H9 (cell line): Measurements from ENCODE around the gene RAP1GAP2. TPM values are rescaled to one million over a fixed set of nuclear protein-coding genes. Genes with fewer than 3 reads are reported as not detected.

Experiments used
- DNase-seq: peaks from one replicate; pipeline ENCODE4 v3.0.0-alpha.2; 2017
- H2AFZ ChIP-seq: one replicate; pipeline ENCODE4 v1.6.1; 2013; ENCODE audit warnings: mild to moderate bottlenecking, low read length, control low read depth, moderate library complexity
- H2AK5ac ChIP-seq: 2 replicates; pipeline ENCODE4 v1.6.1; 2013; ENCODE audit warnings: low read length, control low read depth, mixed read lengths; ENCODE audit not compliant: insufficient read length
- H2BK120ac ChIP-seq: one replicate; pipeline ENCODE4 v1.6.1; 2013; ENCODE audit warnings: low read depth, mild to moderate bottlenecking, low read length, control low read depth, inconsistent platforms; ENCODE audit not compliant: poor library complexity, severe bottlenecking
- H2BK12ac ChIP-seq: 2 replicates; pipeline ENCODE4 v1.6.1; 2013; ENCODE audit warnings: low read length, control low read depth, mixed read lengths, low read depth; ENCODE audit not compliant: insufficient read length
- H2BK15ac ChIP-seq: 2 replicates; pipeline ENCODE4 v1.6.1; 2013; ENCODE audit warnings: low read depth, low read length, control low read depth
- H2BK20ac ChIP-seq: one replicate; pipeline ENCODE4 v1.6.1; 2013; ENCODE audit warnings: low read depth, mild to moderate bottlenecking, low read length, control low read depth, inconsistent platforms; ENCODE audit not compliant: poor library complexity, severe bottlenecking
- H2BK5ac ChIP-seq: 2 replicates; pipeline ENCODE4 v1.6.1; 2013; ENCODE audit warnings: low read length, control low read depth, mixed read lengths; ENCODE audit not compliant: insufficient read length
- H3K14ac ChIP-seq: 2 replicates; pipeline ENCODE4 v1.6.1; 2013; ENCODE audit warnings: low read length, control low read depth; ENCODE audit not compliant: insufficient read depth
- H3K18ac ChIP-seq: 2 replicates; pipeline ENCODE4 v1.6.1; 2013; ENCODE audit warnings: low read depth, mild to moderate bottlenecking, mixed read lengths, low read length, control low read depth; ENCODE audit not compliant: insufficient read length
- H3K23ac ChIP-seq: 2 replicates; pipeline ENCODE4 v1.6.1; 2013; ENCODE audit warnings: low read length, control low read depth, mixed read lengths, low read depth; ENCODE audit not compliant: insufficient read length
- H3K23me2 ChIP-seq: 2 replicates; pipeline ENCODE4 v1.6.1; 2013; ENCODE audit warnings: low read depth, mild to moderate bottlenecking, mixed read lengths, low read length, control low read depth; ENCODE audit not compliant: insufficient read length, poor library complexity, severe bottlenecking
- H3K27ac ChIP-seq: 2 replicates; pipeline ENCODE4 v1.5.1; 2013; ENCODE audit warnings: low read length, control low read depth, mixed read lengths, low read depth; ENCODE audit not compliant: insufficient read length
- H3K27me3 ChIP-seq: 2 replicates; pipeline ENCODE4 v1.6.1; 2013; ENCODE audit warnings: low read length, control low read depth, inconsistent platforms; ENCODE audit not compliant: insufficient read depth
- H3K4ac ChIP-seq: 2 replicates; pipeline ENCODE4 v1.6.1; 2013; ENCODE audit warnings: low read depth, mild to moderate bottlenecking, control low read depth, inconsistent platforms, low read length, moderate library complexity
- H3K4me1 ChIP-seq: 2 replicates; pipeline ENCODE4 v1.6.1; 2013; ENCODE audit warnings: low read length, control low read depth, inconsistent platforms; ENCODE audit not compliant: insufficient read depth
- H3K4me2 ChIP-seq: 2 replicates; pipeline ENCODE4 v1.6.1; 2013; ENCODE audit warnings: low read length, control low read depth, mixed read lengths; ENCODE audit not compliant: insufficient read length, insufficient read depth
- H3K56ac ChIP-seq: 2 replicates; pipeline ENCODE4 v1.6.1; 2013; ENCODE audit warnings: low read depth, mild to moderate bottlenecking, mixed read lengths, low read length, control low read depth; ENCODE audit not compliant: insufficient read length
- H3K79me1 ChIP-seq: 2 replicates; pipeline ENCODE4 v1.6.1; 2013; ENCODE audit warnings: low read depth, mild to moderate bottlenecking, moderate library complexity, low read length, control low read depth, inconsistent platforms; ENCODE audit not compliant: insufficient read depth, poor library complexity, severe bottlenecking
- H3K79me2 ChIP-seq: 2 replicates; pipeline ENCODE4 v1.6.1; 2013; ENCODE audit warnings: low read length, control low read depth, inconsistent platforms; ENCODE audit not compliant: insufficient read depth
- H3K9ac ChIP-seq: 2 replicates; pipeline ENCODE4 v1.6.1; 2013; ENCODE audit warnings: low read length, control low read depth, mixed read lengths; ENCODE audit not compliant: insufficient read length; ENCODE audit errors: extremely low read depth
- H3K9me3 ChIP-seq: one replicate; pipeline ENCODE4 v1.6.1; 2013; ENCODE audit warnings: low read depth, low read length, inconsistent platforms; ENCODE audit not compliant: control insufficient read depth
- H3T11ph ChIP-seq: one replicate; pipeline ENCODE4 v1.6.1; 2013; ENCODE audit warnings: mild to moderate bottlenecking, low read length, control low read depth, inconsistent platforms
- H4K20me1 ChIP-seq: one replicate; pipeline ENCODE4 v1.6.1; 2013; ENCODE audit not compliant: control insufficient read depth, insufficient read length, insufficient read depth
- H4K5ac ChIP-seq: 2 replicates; pipeline ENCODE4 v1.6.1; 2013; ENCODE audit warnings: low read depth, mild to moderate bottlenecking, mixed read lengths, low read length, control low read depth; ENCODE audit not compliant: insufficient read length
- H4K8ac ChIP-seq: replicated peaks from 2 replicates; pipeline ENCODE4 v1.6.1; 2013; ENCODE audit warnings: low read length, control low read depth, mixed read lengths, low read depth; ENCODE audit not compliant: insufficient read length
- H4K91ac ChIP-seq: 2 replicates; pipeline ENCODE4 v1.6.1; 2013; ENCODE audit warnings: low read depth, mild to moderate bottlenecking, moderate library complexity, mixed read lengths, low read length, control low read depth; ENCODE audit not compliant: insufficient read length
- H3K27ac Mint-ChIP-seq, 3 experiments: 2 replicates in 2 of 3; 3 replicates in 1 of 3; pipeline ENCODE4 v1.8.0; 2020 to 2021; ENCODE audit warnings: mixed read lengths in 3 of 3, mild to moderate bottlenecking in 1 of 3, moderate library complexity in 1 of 3
- H3K27me3 Mint-ChIP-seq: 2 replicates; pipeline ENCODE4 v1.8.0; 2021; ENCODE audit warnings: low read depth, mild to moderate bottlenecking, moderate library complexity, mixed read lengths
- H3K36me3 Mint-ChIP-seq, 3 experiments: 2 replicates in 2 of 3; 3 replicates in 1 of 3; pipeline ENCODE4 v1.8.0; 2020 to 2021; ENCODE audit warnings: low read depth in 3 of 3, mixed read lengths in 3 of 3; ENCODE audit not compliant: insufficient read depth in 1 of 3
- H3K4me1 Mint-ChIP-seq, 2 experiments: 2 replicates each; pipeline ENCODE4 v1.8.0; 2020; ENCODE audit warnings: mixed read lengths in 2 of 2
- H3K4me3 Mint-ChIP-seq, 2 experiments: 2 replicates in 1 of 2; 3 replicates in 1 of 2; pipeline ENCODE4 v1.8.0; 2020 to 2021; ENCODE audit warnings: mild to moderate bottlenecking in 2 of 2, mixed read lengths in 2 of 2, moderate library complexity in 1 of 2
- H3K9me3 Mint-ChIP-seq, 2 experiments: 2 replicates in 1 of 2; 3 replicates in 1 of 2; pipeline ENCODE4 v1.8.0; 2020; ENCODE audit warnings: mild to moderate bottlenecking in 2 of 2, mixed read lengths in 2 of 2, moderate library complexity in 1 of 2
- WGBS: extraction: QIAGEN DNeasy Blood & Tissue Kit; methylation state at CpG from one replicate; pipeline ENCODE4 v1.1.7; 2013; ENCODE audit warnings: missing lambda C conversion rate, low lambda C conversion rate, mixed read lengths; ENCODE audit not compliant: insufficient read length; ENCODE audit errors: extremely low coverage; 5-methylcytosine and 5-hydroxymethylcytosine counted together
- total RNA-seq: library from RNA; stranded (reverse); gene quantifications from 2 replicates; pipeline ENCODE4 v1.2.1, GENCODE V29; 2021
- TF ChIP-seq, protein P1 (sequence below): fragments of 200-600 bp; sonication (generic); conservative IDR thresholded peaks from 3 replicates; pipeline ENCODE4 v1.8.0; 2021; ENCODE audit warnings: antibody characterized with exemption, mild to moderate bottlenecking

RAP1GAP2 gene
- total RNA-seq, 1 experiment from 2014 or later: 33.8 TPM

DNA sequence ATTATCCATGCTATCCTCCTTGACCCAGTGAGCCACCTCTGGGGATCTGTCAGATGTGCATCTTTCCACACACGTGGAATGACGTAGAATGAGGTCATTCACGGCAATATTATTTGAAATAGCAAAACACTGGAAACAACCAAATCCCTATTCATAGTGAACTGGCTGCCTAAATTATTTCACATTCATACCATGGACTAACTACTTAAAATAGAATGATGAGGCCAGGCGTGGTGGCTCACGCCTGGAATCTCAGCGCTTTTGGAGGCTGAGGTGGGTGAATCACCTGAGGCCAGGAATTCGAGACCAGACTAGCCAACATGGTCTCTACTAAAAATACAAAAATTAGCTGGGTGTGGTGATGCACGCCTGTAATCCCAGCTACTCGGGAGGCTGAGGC lies 75.5 kb downstream of the RAP1GAP2 start:
- H3K4me1 ChIP-seq: peaks cover 18% of the 10 kb centered on the region; the same call in 1 of the 2 replicates
- no peak overlapping the region for H2BK12ac ChIP-seq
- peak overlapping the region; percentile 82 to 98 (median 92) for H3K27ac Mint-ChIP-seq

More for the DNA sequence above, 75.5 kb downstream of the RAP1GAP2 start:
- H2BK5ac ChIP-seq: no peak overlapping the region
- no peak overlapping the region for H3K9ac ChIP-seq
- no peak overlapping the region for H3K4ac ChIP-seq
- Mint-ChIP-seq H3K9me3 (no peaks in the 10 kb centered on the region; a peak in 1 of 5 replicates), H3K4me3 (peak overlapping the region in 1 of 2 experiments; percentile 64; a peak in 1 of 5 replicates), H3K4me1 (peaks cover 67 to 83% of the 10 kb centered on the region in 2 experiments), H3K27me3 (no peaks in the 10 kb centered on the region; the same call in 1 of the 2 replicates), H3K36me3 (peaks cover 0 to 5% (median 2%) of the 10 kb centered on the region in 3 experiments; a peak in 4 of 7 replicates)
- no peak overlapping the region for H2BK120ac ChIP-seq
- no peak overlapping the region for H3K27ac ChIP-seq
- no peak overlapping the region for H3K14ac ChIP-seq
- H3T11ph ChIP-seq: no peak overlapping the region
- no peak for DNase-seq
- H3K56ac ChIP-seq: no peak overlapping the region
- TF ChIP-seq, protein P1, sequence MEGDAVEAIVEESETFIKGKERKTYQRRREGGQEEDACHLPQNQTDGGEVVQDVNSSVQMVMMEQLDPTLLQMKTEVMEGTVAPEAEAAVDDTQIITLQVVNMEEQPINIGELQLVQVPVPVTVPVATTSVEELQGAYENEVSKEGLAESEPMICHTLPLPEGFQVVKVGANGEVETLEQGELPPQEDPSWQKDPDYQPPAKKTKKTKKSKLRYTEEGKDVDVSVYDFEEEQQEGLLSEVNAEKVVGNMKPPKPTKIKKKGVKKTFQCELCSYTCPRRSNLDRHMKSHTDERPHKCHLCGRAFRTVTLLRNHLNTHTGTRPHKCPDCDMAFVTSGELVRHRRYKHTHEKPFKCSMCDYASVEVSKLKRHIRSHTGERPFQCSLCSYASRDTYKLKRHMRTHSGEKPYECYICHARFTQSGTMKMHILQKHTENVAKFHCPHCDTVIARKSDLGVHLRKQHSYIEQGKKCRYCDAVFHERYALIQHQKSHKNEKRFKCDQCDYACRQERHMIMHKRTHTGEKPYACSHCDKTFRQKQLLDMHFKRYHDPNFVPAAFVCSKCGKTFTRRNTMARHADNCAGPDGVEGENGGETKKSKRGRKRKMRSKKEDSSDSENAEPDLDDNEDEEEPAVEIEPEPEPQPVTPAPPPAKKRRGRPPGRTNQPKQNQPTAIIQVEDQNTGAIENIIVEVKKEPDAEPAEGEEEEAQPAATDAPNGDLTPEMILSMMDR: no peak
- H3K23ac ChIP-seq: no peak overlapping the region
- H2AFZ ChIP-seq: no peak overlapping the region
- no peak overlapping the region for H4K91ac ChIP-seq
- H2AK5ac ChIP-seq: no peak overlapping the region
- H3K79me2 ChIP-seq: no peaks in the 10 kb centered on the region; the same call in 1 of the 2 replicates
- H3K9me3 ChIP-seq: no peaks in the 10 kb centered on the region
- no peak overlapping the region for H4K8ac ChIP-seq
- peaks cover 3% of the 10 kb centered on the region for H3K23me2 ChIP-seq
- no peak overlapping the region for H4K5ac ChIP-seq
- H3K4me2 ChIP-seq: peak overlapping the region; percentile 12
- WGBS: no CpG with 5 or more reads among the region's 9 CpGs
- H2BK15ac ChIP-seq: no peak overlapping the region
- H3K27me3 ChIP-seq: no peaks in the 10 kb centered on the region
- no peak overlapping the region for H3K18ac ChIP-seq
- H2BK20ac ChIP-seq: no peak overlapping the region
- H3K79me1 ChIP-seq: no peaks in the 10 kb centered on the region
- H4K20me1 ChIP-seq: no peaks in the 10 kb centered on the region
